ENCODE data around the gene SYTL3. TPM values are rescaled to one million over a fixed set of nuclear protein-coding genes. Genes with fewer than 3 reads are reported as not detected.
"Not testable (repeated sequence)": the region's sequence is repeated elsewhere in the genome, so short reads cannot be mapped to it uniquely, and the experiment has no call there.

Gene SYTL3
- total RNA-seq, 2 donors from 2014 or later, result 0.58 to 0.79 TPM

- Histone ChIP-seq H3K4me3 (ENCODE audit: low read length) (no peak overlapping the region), H3K27ac (ENCODE audit: low read depth, low read length) (no peak overlapping the region), H3K4me1 (ENCODE audit: control insufficient read depth, insufficient read depth, low read length) (peaks cover 10% of the 10 kb centered on the region), H3K9ac (ENCODE audit: extremely low read depth, low read length, poor library complexity, severe bottlenecking) (no peak overlapping the region), H3K27me3 (ENCODE audit: control insufficient read depth, insufficient read depth, low read length, poor library complexity, severe bottlenecking) (no peaks in the 10 kb centered on the region), H3K36me3 (ENCODE audit: control insufficient read depth, insufficient read depth, low read length) (peaks cover 81% of the 10 kb centered on the region), H3K9me3 (ENCODE audit: control insufficient read depth, low read length) (no peaks in the 10 kb centered on the region)
- Mint-ChIP-seq H3K36me3 (ENCODE audit: low read depth) (peaks cover 76% of the 10 kb centered on the region), H3K27me3 (ENCODE audit: insufficient read depth) (no peaks in the 10 kb centered on the region), H3K4me3 (no peak overlapping the region), H3K27ac (peak overlapping the region; percentile 59), H3K9me3 (no peaks in the 10 kb centered on the region), H3K4me1 (peaks cover 18% of the 10 kb centered on the region)
- TF ChIP-seq, protein P1, sequence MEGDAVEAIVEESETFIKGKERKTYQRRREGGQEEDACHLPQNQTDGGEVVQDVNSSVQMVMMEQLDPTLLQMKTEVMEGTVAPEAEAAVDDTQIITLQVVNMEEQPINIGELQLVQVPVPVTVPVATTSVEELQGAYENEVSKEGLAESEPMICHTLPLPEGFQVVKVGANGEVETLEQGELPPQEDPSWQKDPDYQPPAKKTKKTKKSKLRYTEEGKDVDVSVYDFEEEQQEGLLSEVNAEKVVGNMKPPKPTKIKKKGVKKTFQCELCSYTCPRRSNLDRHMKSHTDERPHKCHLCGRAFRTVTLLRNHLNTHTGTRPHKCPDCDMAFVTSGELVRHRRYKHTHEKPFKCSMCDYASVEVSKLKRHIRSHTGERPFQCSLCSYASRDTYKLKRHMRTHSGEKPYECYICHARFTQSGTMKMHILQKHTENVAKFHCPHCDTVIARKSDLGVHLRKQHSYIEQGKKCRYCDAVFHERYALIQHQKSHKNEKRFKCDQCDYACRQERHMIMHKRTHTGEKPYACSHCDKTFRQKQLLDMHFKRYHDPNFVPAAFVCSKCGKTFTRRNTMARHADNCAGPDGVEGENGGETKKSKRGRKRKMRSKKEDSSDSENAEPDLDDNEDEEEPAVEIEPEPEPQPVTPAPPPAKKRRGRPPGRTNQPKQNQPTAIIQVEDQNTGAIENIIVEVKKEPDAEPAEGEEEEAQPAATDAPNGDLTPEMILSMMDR (conservative IDR thresholded peaks at IDR 0.05), result no peak
- peak; percentile 35 for DNase-seq
- WGBS, 2 experiments (ENCODE audit: insufficient coverage in 1 of 2, insufficient read length in 1 of 2), result 96 to 100% methylated on average over 6 of the region's 6 CpGs
Observed at GRCh38 chr6:158787395-158787794, 137.5 kb downstream of the SYTL3 start.

DNA sequence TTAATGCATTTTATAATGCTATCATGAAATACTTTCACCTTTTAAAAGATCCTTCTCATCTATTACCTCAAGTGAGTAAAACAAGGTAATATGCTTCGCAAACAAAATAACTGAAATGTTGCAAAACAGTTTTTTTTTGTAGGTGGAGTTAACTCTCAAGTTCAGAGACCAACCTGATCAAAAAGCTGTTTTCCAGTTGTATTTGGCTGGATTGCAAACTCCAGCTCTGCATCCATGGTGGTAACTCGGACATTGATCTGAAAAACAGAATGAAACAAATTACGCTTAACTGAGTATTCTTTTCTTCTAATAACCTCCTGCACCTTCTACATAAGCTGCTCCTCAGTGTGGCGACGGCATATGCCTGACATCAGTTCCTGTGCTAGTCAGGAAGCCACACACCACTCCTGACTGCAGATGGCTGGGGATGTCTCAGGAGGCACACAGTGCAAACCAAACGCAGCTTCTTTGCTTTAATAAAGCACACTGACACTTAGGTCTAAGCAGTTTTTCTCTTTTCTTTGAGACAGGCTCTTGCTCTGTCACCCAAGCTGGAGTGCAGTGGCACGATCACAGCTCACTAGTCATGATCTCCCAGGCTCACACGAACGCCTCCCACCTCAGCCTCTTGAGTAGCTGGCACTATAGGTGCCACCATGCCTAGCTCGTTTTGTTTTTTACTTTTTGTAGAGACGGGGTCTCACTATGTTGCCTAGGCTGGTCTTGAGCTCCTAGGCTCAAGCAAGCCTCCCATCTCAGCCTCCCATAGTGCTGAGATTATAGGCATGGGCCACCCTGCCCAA is 139.5 kb downstream of the SYTL3 start:
- Histone ChIP-seq H3K9ac (ENCODE audit: extremely low read depth, low read length, poor library complexity, severe bottlenecking) (no peak overlapping the region), H3K9me3 (ENCODE audit: control insufficient read depth, low read length) (no peaks in the 10 kb centered on the region), H3K27me3 (ENCODE audit: control insufficient read depth, insufficient read depth, low read length, poor library complexity, severe bottlenecking) (no peaks in the 10 kb centered on the region), H3K36me3 (ENCODE audit: control insufficient read depth, insufficient read depth, low read length) (peaks cover 63% of the 10 kb centered on the region), H3K27ac (ENCODE audit: low read depth, low read length) (peak overlapping the region; percentile 65), H3K4me1 (ENCODE audit: control insufficient read depth, insufficient read depth, low read length) (peaks cover 10% of the 10 kb centered on the region), H3K4me3 (ENCODE audit: low read length) (no peak overlapping the region)
- H3K4me1 Mint-ChIP-seq, result peaks cover 20% of the 10 kb centered on the region
- TF ChIP-seq, protein P1 (conservative IDR thresholded peaks at IDR 0.05), result no peak
- no peaks in the 10 kb centered on the region for H3K27me3 Mint-ChIP-seq (ENCODE audit: insufficient read depth)
- WGBS, 2 experiments (ENCODE audit: insufficient coverage in 1 of 2, insufficient read length in 1 of 2), result 87 to 90% methylated on average over 10 to 11 of the region's 11 CpGs
- no peaks in the 10 kb centered on the region for H3K9me3 Mint-ChIP-seq
- H3K36me3 Mint-ChIP-seq (ENCODE audit: low read depth), result peaks cover 64% of the 10 kb centered on the region
- no peak overlapping the region for H3K4me3 Mint-ChIP-seq
- peak overlapping the region; percentile 19 for H3K27ac Mint-ChIP-seq
- DNase-seq, result peak; percentile 44

- H3K36me3 Mint-ChIP-seq (ENCODE audit: low read depth), result peaks cover 55% of the 10 kb centered on the region
- TF ChIP-seq, protein P1 (conservative IDR thresholded peaks at IDR 0.05), result no peak
- peak overlapping the region; percentile 23 for H3K27ac Mint-ChIP-seq
- H3K9me3 Mint-ChIP-seq, result no peaks in the 10 kb centered on the region
- Histone ChIP-seq H3K4me3 (ENCODE audit: low read length) (no peak overlapping the region), H3K27me3 (ENCODE audit: control insufficient read depth, insufficient read depth, low read length, poor library complexity, severe bottlenecking) (no peaks in the 10 kb centered on the region), H3K36me3 (ENCODE audit: control insufficient read depth, insufficient read depth, low read length) (peaks cover 60% of the 10 kb centered on the region), H3K9ac (ENCODE audit: extremely low read depth, low read length, poor library complexity, severe bottlenecking) (no peak overlapping the region), H3K27ac (ENCODE audit: low read depth, low read length) (peak overlapping the region; percentile 52), H3K9me3 (ENCODE audit: control insufficient read depth, low read length) (no peaks in the 10 kb centered on the region), H3K4me1 (ENCODE audit: control insufficient read depth, insufficient read depth, low read length) (peaks cover 10% of the 10 kb centered on the region)
- 92 to 93% methylated on average over 2 to 7 of the region's 7 CpGs for WGBS, 2 experiments (ENCODE audit: insufficient coverage in 1 of 2, insufficient read length in 1 of 2)
- peaks cover 33% of the 10 kb centered on the region for H3K4me1 Mint-ChIP-seq
- no peaks in the 10 kb centered on the region for H3K27me3 Mint-ChIP-seq (ENCODE audit: insufficient read depth)
- peak; percentile 27 for DNase-seq
- H3K4me3 Mint-ChIP-seq, result no peak overlapping the region
Observed at GRCh38 chr6:158791274-158791855, 141.5 kb downstream of the SYTL3 start.

- not testable (repeated sequence) for H3K4me3 ChIP-seq (ENCODE audit: low read length); H3K4me3 Mint-ChIP-seq; H3K4me1 ChIP-seq (ENCODE audit: control insufficient read depth, insufficient read depth, low read length); H3K9ac ChIP-seq (ENCODE audit: extremely low read depth, low read length, poor library complexity, severe bottlenecking); H3K27ac ChIP-seq (ENCODE audit: low read depth, low read length); H3K9me3 ChIP-seq (ENCODE audit: control insufficient read depth, low read length); H3K27me3 Mint-ChIP-seq (ENCODE audit: insufficient read depth); H3K9me3 Mint-ChIP-seq; DNase-seq; H3K27me3 ChIP-seq (ENCODE audit: control insufficient read depth, insufficient read depth, low read length, poor library complexity, severe bottlenecking)
- peaks cover 35% of the 10 kb centered on the region for H3K4me1 Mint-ChIP-seq
- H3K27ac Mint-ChIP-seq, result peak overlapping the region; percentile 35
- H3K36me3 Mint-ChIP-seq (ENCODE audit: low read depth), result peaks cover 44% of the 10 kb centered on the region
- H3K36me3 ChIP-seq (ENCODE audit: control insufficient read depth, insufficient read depth, low read length), result peaks cover 56% of the 10 kb centered on the region
- 79 to 83% methylated on average over 9 to 10 of the region's 10 CpGs for WGBS, 2 experiments (ENCODE audit: insufficient coverage in 1 of 2, insufficient read length in 1 of 2)
Observed at GRCh38 chr6:158792505-158792904, 142.7 kb downstream of the SYTL3 start.

Measured in endodermal cell (in vitro differentiated cells).